Measurements from ENCODE around the gene ATMIN. TPM values are rescaled to one million over a fixed set of nuclear protein-coding genes. Genes with fewer than 3 reads are reported as not detected.
A peak's percentile ranks its signal among the peaks of the same experiment; 100 is the strongest.

The ATMIN gene, protein sequence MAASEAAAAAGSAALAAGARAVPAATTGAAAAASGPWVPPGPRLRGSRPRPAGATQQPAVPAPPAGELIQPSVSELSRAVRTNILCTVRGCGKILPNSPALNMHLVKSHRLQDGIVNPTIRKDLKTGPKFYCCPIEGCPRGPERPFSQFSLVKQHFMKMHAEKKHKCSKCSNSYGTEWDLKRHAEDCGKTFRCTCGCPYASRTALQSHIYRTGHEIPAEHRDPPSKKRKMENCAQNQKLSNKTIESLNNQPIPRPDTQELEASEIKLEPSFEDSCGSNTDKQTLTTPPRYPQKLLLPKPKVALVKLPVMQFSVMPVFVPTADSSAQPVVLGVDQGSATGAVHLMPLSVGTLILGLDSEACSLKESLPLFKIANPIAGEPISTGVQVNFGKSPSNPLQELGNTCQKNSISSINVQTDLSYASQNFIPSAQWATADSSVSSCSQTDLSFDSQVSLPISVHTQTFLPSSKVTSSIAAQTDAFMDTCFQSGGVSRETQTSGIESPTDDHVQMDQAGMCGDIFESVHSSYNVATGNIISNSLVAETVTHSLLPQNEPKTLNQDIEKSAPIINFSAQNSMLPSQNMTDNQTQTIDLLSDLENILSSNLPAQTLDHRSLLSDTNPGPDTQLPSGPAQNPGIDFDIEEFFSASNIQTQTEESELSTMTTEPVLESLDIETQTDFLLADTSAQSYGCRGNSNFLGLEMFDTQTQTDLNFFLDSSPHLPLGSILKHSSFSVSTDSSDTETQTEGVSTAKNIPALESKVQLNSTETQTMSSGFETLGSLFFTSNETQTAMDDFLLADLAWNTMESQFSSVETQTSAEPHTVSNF
- 70.1 and 72.4 TPM in 2 replicates for polyA plus RNA-seq (2013)

DNA sequence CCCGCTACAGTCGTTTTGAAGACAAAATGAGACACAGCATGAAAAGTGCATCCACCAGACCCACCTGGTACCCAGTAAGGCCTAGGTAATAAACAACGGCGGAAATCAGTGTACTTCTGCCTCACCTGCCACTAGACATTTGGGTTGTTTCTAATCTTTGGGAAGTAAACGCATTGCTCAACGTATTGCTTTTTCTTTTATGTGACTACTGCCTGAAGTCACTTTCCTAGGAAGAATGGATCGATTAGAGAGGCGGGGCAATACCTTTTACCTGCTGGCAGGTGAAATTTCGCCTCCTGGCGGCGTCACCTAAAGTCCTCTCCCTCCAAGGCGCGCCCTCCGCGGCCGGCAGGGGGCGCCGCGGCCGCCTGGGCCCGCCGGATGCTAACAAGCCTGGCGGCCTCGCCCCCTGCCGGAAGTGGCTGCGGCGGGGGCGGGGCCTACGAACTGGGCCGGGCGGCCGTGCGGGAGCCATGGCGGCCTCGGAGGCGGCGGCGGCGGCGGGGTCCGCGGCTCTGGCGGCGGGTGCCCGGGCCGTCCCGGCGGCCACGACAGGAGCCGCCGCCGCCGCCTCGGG is at the start of gene ATMIN:
TSS of gene ATMIN (plus strand) at position 445 of the 577 bp plus-strand sequence. CDS start at position 474, 29 bp downstream.
- peaks cover 12 to 13% of the 10 kb centered on the region in 2 experiments for H3K4me1 ChIP-seq (ENCODE audit: control insufficient read depth in 1 of 2, insufficient read depth in 2 of 2, low read length in 2 of 2)
- no CpG with 5 or more reads among the region's 54 CpGs for WGBS (ENCODE audit: extremely low coverage, insufficient coverage, insufficient read length)
- peaks cover 19% of the 10 kb centered on the region for H3K79me2 ChIP-seq (ENCODE audit: control insufficient read depth, insufficient read depth, low read length, poor library complexity)
- H2AK5ac ChIP-seq (ENCODE audit: low read length): peak within 1 kb of the TSS; percentile 23
- H3K36me3 ChIP-seq (ENCODE audit: control insufficient read depth in 1 of 2, insufficient read depth in 2 of 2, low read length in 2 of 2): peaks cover 7 to 9% of the 10 kb centered on the region in 2 experiments
- DNase-seq: peak; percentile 88 to 98
- H2BK120ac ChIP-seq (ENCODE audit: insufficient read depth, low read length, poor library complexity): peak within 1 kb of the TSS; percentile 78
- H2AFZ ChIP-seq (ENCODE audit: insufficient read depth, low read length, poor library complexity): peak within 1 kb of the TSS; percentile 65
- peak within 1 kb of the TSS; percentile 73 for H4K8ac ChIP-seq (ENCODE audit: low read depth, low read length)
- peak within 1 kb of the TSS; percentile 90 for H4K91ac ChIP-seq (ENCODE audit: low read depth, low read length)
- peak within 1 kb of the TSS; percentile 98 for H3K4me3 ChIP-seq (ENCODE audit: low read depth, low read length)
- peaks cover 8% of the 10 kb centered on the region for H3K79me1 ChIP-seq (ENCODE audit: low read length)
- H2BK5ac ChIP-seq (ENCODE audit: low read depth, low read length, poor library complexity): peak within 1 kb of the TSS; percentile 55
- peak within 1 kb of the TSS; percentile 91 for H3K18ac ChIP-seq (ENCODE audit: low read length)
- no peaks in the 10 kb centered on the region for H3K27me3 ChIP-seq (ENCODE audit: insufficient read depth, low read length)
- peak within 1 kb of the TSS; percentile 78 for H3K14ac ChIP-seq (ENCODE audit: low read length)
- no peak within 1 kb of the TSS for H2BK12ac ChIP-seq (ENCODE audit: low read length)
- H3K23ac ChIP-seq (ENCODE audit: low read length): no peak within 1 kb of the TSS
- peak within 1 kb of the TSS; percentile 77 for H3K27ac ChIP-seq (ENCODE audit: low read depth, low read length)
- peak within 1 kb of the TSS; percentile 99 for H3K4ac ChIP-seq (ENCODE audit: low read depth, low read length)
- H3K4me2 ChIP-seq (ENCODE audit: low read length): peak within 1 kb of the TSS; percentile 65
- peak within 1 kb of the TSS; percentile 83 for H4K12ac ChIP-seq (ENCODE audit: low read depth, low read length)
- H3K9ac ChIP-seq (ENCODE audit: low read length): peak within 1 kb of the TSS; percentile 95
- H3K9me3 ChIP-seq (ENCODE audit: insufficient read depth, low read depth, low read length): no peaks in the 10 kb centered on the region

- Histone ChIP-seq H3K4me1 (ENCODE audit: control insufficient read depth in 1 of 2, insufficient read depth in 2 of 2, low read length in 2 of 2) (peaks cover 8 to 11% of the 10 kb centered on the region in 2 experiments), H2AFZ (ENCODE audit: insufficient read depth, low read length, poor library complexity) (no peak overlapping the region), H3K4ac (ENCODE audit: low read depth, low read length) (no peak overlapping the region), H4K12ac (ENCODE audit: low read depth, low read length) (no peak overlapping the region), H3K14ac (ENCODE audit: low read length) (no peak overlapping the region), H3K27ac (ENCODE audit: low read depth, low read length) (no peak overlapping the region), H3K79me1 (ENCODE audit: low read length) (peaks cover 4% of the 10 kb centered on the region), H2AK5ac (ENCODE audit: low read length) (no peak overlapping the region), H2BK5ac (ENCODE audit: low read depth, low read length, poor library complexity) (no peak overlapping the region), H3K4me3 (ENCODE audit: low read depth, low read length) (no peak overlapping the region), H3K9ac (ENCODE audit: low read length) (no peak overlapping the region), H3K4me2 (ENCODE audit: low read length) (no peak overlapping the region), H3K36me3 (ENCODE audit: control insufficient read depth in 1 of 2, insufficient read depth in 2 of 2, low read length in 2 of 2) (peaks cover 4% of the 10 kb centered on the region in 2 experiments), H3K9me3 (ENCODE audit: insufficient read depth, low read depth, low read length) (no peaks in the 10 kb centered on the region), H3K79me2 (ENCODE audit: control insufficient read depth, insufficient read depth, low read length, poor library complexity) (peaks cover 5% of the 10 kb centered on the region), H3K27me3 (ENCODE audit: insufficient read depth, low read length) (no peaks in the 10 kb centered on the region), H3K23ac (ENCODE audit: low read length) (no peak overlapping the region), H4K91ac (ENCODE audit: low read depth, low read length) (no peak overlapping the region), H4K8ac (ENCODE audit: low read depth, low read length) (no peak overlapping the region), H2BK12ac (ENCODE audit: low read length) (no peak overlapping the region), H2BK120ac (ENCODE audit: insufficient read depth, low read length, poor library complexity) (no peak overlapping the region), H3K18ac (ENCODE audit: low read length) (no peak overlapping the region)
- DNase-seq: no peak
- no CpG with 5 or more reads among the region's 2 CpGs for WGBS (ENCODE audit: extremely low coverage, insufficient coverage, insufficient read length)
Observed at GRCh38 chr16:80986557-80986956, 49.1 kb upstream of the ATMIN start.

DNA sequence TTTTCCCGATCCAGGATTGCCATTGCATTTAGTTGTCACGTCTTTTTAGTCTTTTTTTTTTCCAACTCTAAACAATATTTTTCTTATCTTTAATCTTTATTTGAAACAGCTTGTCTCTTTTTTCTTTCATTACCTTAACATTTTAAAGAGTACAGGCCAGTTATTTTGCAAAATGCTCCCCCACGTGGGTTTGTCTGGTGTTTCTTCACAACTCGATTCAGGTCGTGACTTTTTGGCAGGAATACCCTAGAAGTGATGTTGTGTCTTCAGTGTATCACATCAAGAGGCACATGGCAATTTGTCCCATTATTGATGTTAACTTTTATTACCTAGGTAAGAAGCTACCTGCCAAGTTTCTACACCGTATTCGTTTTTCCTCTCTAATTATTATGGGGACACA is 46.9 kb upstream of the ATMIN start:
- Histone ChIP-seq H3K79me2 (ENCODE audit: control insufficient read depth, insufficient read depth, low read length, poor library complexity) (peaks cover 5% of the 10 kb centered on the region), H3K36me3 (ENCODE audit: control insufficient read depth in 1 of 2, insufficient read depth in 2 of 2, low read length in 2 of 2) (peaks cover 4% of the 10 kb centered on the region in 2 experiments), H3K4me1 (ENCODE audit: control insufficient read depth in 1 of 2, insufficient read depth in 2 of 2, low read length in 2 of 2) (peaks cover 10 to 14% of the 10 kb centered on the region in 2 experiments), H2BK12ac (ENCODE audit: low read length) (no peak overlapping the region), H3K23ac (ENCODE audit: low read length) (no peak overlapping the region), H3K18ac (ENCODE audit: low read length) (no peak overlapping the region), H2AK5ac (ENCODE audit: low read length) (no peak overlapping the region), H3K27me3 (ENCODE audit: insufficient read depth, low read length) (no peaks in the 10 kb centered on the region), H3K14ac (ENCODE audit: low read length) (no peak overlapping the region), H3K27ac (ENCODE audit: low read depth, low read length) (no peak overlapping the region), H2BK5ac (ENCODE audit: low read depth, low read length, poor library complexity) (no peak overlapping the region), H3K9ac (ENCODE audit: low read length) (no peak overlapping the region), H2AFZ (ENCODE audit: insufficient read depth, low read length, poor library complexity) (no peak overlapping the region), H4K12ac (ENCODE audit: low read depth, low read length) (no peak overlapping the region), H3K4me3 (ENCODE audit: low read depth, low read length) (no peak overlapping the region), H3K79me1 (ENCODE audit: low read length) (peaks cover 4% of the 10 kb centered on the region), H3K4me2 (ENCODE audit: low read length) (no peak overlapping the region), H4K8ac (ENCODE audit: low read depth, low read length) (no peak overlapping the region), H3K4ac (ENCODE audit: low read depth, low read length) (no peak overlapping the region), H3K9me3 (ENCODE audit: insufficient read depth, low read depth, low read length) (no peaks in the 10 kb centered on the region), H2BK120ac (ENCODE audit: insufficient read depth, low read length, poor library complexity) (no peak overlapping the region), H4K91ac (ENCODE audit: low read depth, low read length) (no peak overlapping the region)
- no peak for DNase-seq
- WGBS (ENCODE audit: extremely low coverage, insufficient coverage, insufficient read length): no CpG with 5 or more reads among the region's 7 CpGs

GRCh38 chr16:80989801-80990200 is 45.8 kb upstream of the ATMIN start:
- H3K79me1 ChIP-seq (ENCODE audit: low read length): peaks cover 4% of the 10 kb centered on the region
- no peak overlapping the region for H3K27ac ChIP-seq (ENCODE audit: low read depth, low read length)
- H3K79me2 ChIP-seq (ENCODE audit: control insufficient read depth, insufficient read depth, low read length, poor library complexity): peaks cover 5% of the 10 kb centered on the region
- H2AK5ac ChIP-seq (ENCODE audit: low read length): no peak overlapping the region
- H4K12ac ChIP-seq (ENCODE audit: low read depth, low read length): no peak overlapping the region
- H2BK5ac ChIP-seq (ENCODE audit: low read depth, low read length, poor library complexity): no peak overlapping the region
- no peak overlapping the region for H3K9ac ChIP-seq (ENCODE audit: low read length)
- no peak for DNase-seq
- no peak overlapping the region for H3K4ac ChIP-seq (ENCODE audit: low read depth, low read length)
- H3K9me3 ChIP-seq (ENCODE audit: insufficient read depth, low read depth, low read length): no peaks in the 10 kb centered on the region
- H3K36me3 ChIP-seq (ENCODE audit: control insufficient read depth in 1 of 2, insufficient read depth in 2 of 2, low read length in 2 of 2): peaks cover 4% of the 10 kb centered on the region in 2 experiments
- H4K8ac ChIP-seq (ENCODE audit: low read depth, low read length): no peak overlapping the region
- no peak overlapping the region for H3K4me3 ChIP-seq (ENCODE audit: low read depth, low read length)
- peaks cover 10 to 14% of the 10 kb centered on the region in 2 experiments for H3K4me1 ChIP-seq (ENCODE audit: control insufficient read depth in 1 of 2, insufficient read depth in 2 of 2, low read length in 2 of 2)
- no peak overlapping the region for H3K23ac ChIP-seq (ENCODE audit: low read length)
- no CpG with 5 or more reads among the region's 2 CpGs for WGBS (ENCODE audit: extremely low coverage, insufficient coverage, insufficient read length)
- H2AFZ ChIP-seq (ENCODE audit: insufficient read depth, low read length, poor library complexity): no peak overlapping the region
- H2BK120ac ChIP-seq (ENCODE audit: insufficient read depth, low read length, poor library complexity): no peak overlapping the region
- no peak overlapping the region for H2BK12ac ChIP-seq (ENCODE audit: low read length)
- H3K27me3 ChIP-seq (ENCODE audit: insufficient read depth, low read length): no peaks in the 10 kb centered on the region
- no peak overlapping the region for H4K91ac ChIP-seq (ENCODE audit: low read depth, low read length)
- H3K14ac ChIP-seq (ENCODE audit: low read length): no peak overlapping the region
- H3K4me2 ChIP-seq (ENCODE audit: low read length): no peak overlapping the region
- H3K18ac ChIP-seq (ENCODE audit: low read length): peak overlapping the region; percentile 59

Measured in trophoblast cell (in vitro differentiated cells and primary cell).